ENCODE results near the gene NTRK2. TPM values are rescaled to one million over a fixed set of nuclear protein-coding genes. Genes with fewer than 3 reads are reported as not detected.

Gene NTRK2
- total and polyA plus RNA-seq, 10 of the 15 experiments (the other 5 are each of a cell fraction or from before 2014, with no cell fraction given): 0.42 to 4.6 (median 0.65) TPM

GRCh38 chr9:84879631-84880030 lies 210.1 kb downstream of the NTRK2 start:
- Histone ChIP-seq H3K4me3 (no peak overlapping the region), H3K4me1 (ENCODE audit: control insufficient read depth, insufficient read depth, low read length) (no peaks in the 10 kb centered on the region), H3K79me2 (ENCODE audit: control insufficient read depth, insufficient read depth, low read length) (no peaks in the 10 kb centered on the region), H3K9me3 (replicated peaks; ENCODE audit: control insufficient read depth, insufficient read depth, low read length) (no peaks in the 10 kb centered on the region), H3K27me3 (replicated peaks in 1 of 2; ENCODE audit: control insufficient read depth in 2 of 2, insufficient read depth in 2 of 2, low read length in 1 of 2) (no peaks in the 10 kb centered on the region; a peak in 1 of 4 replicates), H2AFZ (ENCODE audit: control insufficient read depth, low read depth, low read length) (no peak overlapping the region), H3K27ac (ENCODE audit: control insufficient read depth, insufficient read depth) (no peak overlapping the region), H3K9ac (ENCODE audit: control insufficient read depth, insufficient read depth, low read length) (no peak overlapping the region), H3K36me3 (ENCODE audit: control insufficient read depth in 2 of 2, insufficient read depth in 2 of 2, low read length in 1 of 2) (no peaks in the 10 kb centered on the region), H3K4me2 (ENCODE audit: control insufficient read depth, insufficient read depth) (no peak overlapping the region), H4K20me1 (ENCODE audit: control insufficient read depth, insufficient read depth) (no peaks in the 10 kb centered on the region)
- ChIA-PET CTCF (no interaction called here), RAD21 (ENCODE audit: unreplicated experiment) (no interaction called here), POLR2A (no interaction called here), SMC1A (ENCODE audit: uncharacterized antibody, unreplicated experiment) (interaction anchor here (0.9 kb wide), 1 partner anchor 18 kb away, joined by 3 read pairs; no protein-coding TSS in a partner anchor)
- FAIRE-seq: no peak
- BruUV-seq (replicated peaks): no TSS peak
- ATAC-seq: no peak
- TF ChIP-seq STAT1 (conservative IDR thresholded peaks at IDR 0.05): no peak
- TF ChIP-seq HSF1 (IDR thresholded peaks at IDR 0.05; ENCODE audit: low read depth, low read length): no peak
- no peak for TF ChIP-seq HDAC2 (IDR thresholded peaks at IDR 0.05)
- no peak for TF ChIP-seq RFX5 (IDR thresholded peaks at IDR 0.05; ENCODE audit: low read depth, low read length)
- no peak for TF ChIP-seq E2F8 (IDR thresholded peaks at IDR 0.05; ENCODE audit: low read depth, partially characterized antibody)
- WGBS (ENCODE audit: insufficient coverage, insufficient replicate concordance, low lambda C conversion rate, missing lambda C conversion rate): 0% methylated on average over 1 of the region's 1 CpG
- intact Hi-C loops (cut with micrococcal nuclease; ENCODE audit: unreplicated experiment) (no loop called here), in situ Hi-C loops (cut with MboI) (no loop called here)
- no peak for DNase-seq (ENCODE audit: low read depth, low spot score)
